Measurements from ENCODE around the gene HMOX1. TPM values are rescaled to one million over a fixed set of nuclear protein-coding genes. Genes with fewer than 3 reads are reported as not detected.

The HMOX1 gene
- total RNA-seq, 2 donors from 2014 or later = 31.0 to 50.3 TPM

- H3K27me3 ChIP-seq = no peaks in the 10 kb centered on the region
- H3K4me1 ChIP-seq = peaks cover 5% of the 10 kb centered on the region
- intact Hi-C loops (cut with DNase I) = no loop called here
- H3K4me3 ChIP-seq = no peak overlapping the region
- H3K36me3 ChIP-seq = no peaks in the 10 kb centered on the region
- no peaks in the 10 kb centered on the region for H3K9me3 ChIP-seq
- no peak overlapping the region for H3K27ac ChIP-seq
- no peak for TF ChIP-seq CTCF (IDR thresholded peaks at IDR 0.05)
- no peak for DNase-seq
- no peak overlapping the region for H3K9ac ChIP-seq (ENCODE audit: low read depth in 2 of 2, low read length in 2 of 2)
Observed at GRCh38 chr22:35373781-35374180, 7.1 kb upstream of the HMOX1 start.

GRCh38 chr22:35375031-35375430 lies 5.9 kb upstream of the HMOX1 start:
- Histone ChIP-seq H3K4me3 (no peak overlapping the region), H3K27ac (no peak overlapping the region), H3K27me3 (no peaks in the 10 kb centered on the region), H3K9ac (ENCODE audit: low read depth in 2 of 2, low read length in 2 of 2) (peak overlapping the region in 1 of 2 donors; percentile 8), H3K36me3 (no peaks in the 10 kb centered on the region), H3K4me1 (peaks cover 9% of the 10 kb centered on the region), H3K9me3 (no peaks in the 10 kb centered on the region)
- no peak for TF ChIP-seq CTCF (IDR thresholded peaks at IDR 0.05)
- intact Hi-C loops (cut with DNase I) = no loop called here
- no peak for DNase-seq

GRCh38 chr22:35375526-35375925 lies 5.4 kb upstream of the HMOX1 start:
- Histone ChIP-seq H3K4me3 (no peak overlapping the region), H3K36me3 (no peaks in the 10 kb centered on the region), H3K9me3 (no peaks in the 10 kb centered on the region), H3K27me3 (no peaks in the 10 kb centered on the region), H3K4me1 (peaks cover 14% of the 10 kb centered on the region), H3K27ac (no peak overlapping the region), H3K9ac (ENCODE audit: low read depth in 2 of 2, low read length in 2 of 2) (peak overlapping the region in 1 of 2 donors; percentile 8)
- TF ChIP-seq CTCF (IDR thresholded peaks at IDR 0.05) = no peak
- intact Hi-C loops (cut with DNase I) = no loop called here
- DNase-seq = no peak

GRCh38 chr22:35376728-35377472 lies 4.0 kb upstream of the HMOX1 start:
- H3K9me3 ChIP-seq = no peaks in the 10 kb centered on the region
- peaks cover 14% of the 10 kb centered on the region for H3K4me1 ChIP-seq
- H3K36me3 ChIP-seq = no peaks in the 10 kb centered on the region
- TF ChIP-seq CTCF (IDR thresholded peaks at IDR 0.05) = no peak
- peak overlapping the region in 1 of 2 donors; percentile 74 for H3K9ac ChIP-seq (ENCODE audit: low read depth in 2 of 2, low read length in 2 of 2)
- DNase-seq = peak; percentile 96
- H3K27ac ChIP-seq = peak overlapping the region; percentile 79
- intact Hi-C loops (cut with DNase I) = no loop called here
- no peak overlapping the region for H3K4me3 ChIP-seq
- H3K27me3 ChIP-seq = no peaks in the 10 kb centered on the region

- Histone ChIP-seq H3K9ac (ENCODE audit: low read depth in 2 of 2, low read length in 2 of 2) (peak overlapping the region in 1 of 2 donors; percentile 68), H3K9me3 (no peaks in the 10 kb centered on the region), H3K4me3 (no peak overlapping the region), H3K4me1 (peaks cover 14% of the 10 kb centered on the region), H3K27me3 (no peaks in the 10 kb centered on the region), H3K36me3 (no peaks in the 10 kb centered on the region), H3K27ac (peak overlapping the region; percentile 79)
- no peak for DNase-seq
- intact Hi-C loops (cut with DNase I) = no loop called here
- no peak for TF ChIP-seq CTCF (IDR thresholded peaks at IDR 0.05)
Observed at GRCh38 chr22:35377735-35378134, 3.2 kb upstream of the HMOX1 start.
